ENCODE data around the gene CLASP1. TPM values are rescaled to one million over a fixed set of nuclear protein-coding genes. Genes with fewer than 3 reads are reported as not detected.
"Not testable (repeated sequence)": the region's sequence is repeated elsewhere in the genome, so short reads cannot be mapped to it uniquely, and the experiment has no call there.

CLASP1 gene
- total RNA-seq, 1 experiment from 2014 or later, result 81.9 TPM

GRCh38 chr2:121643877-121644276, 5.4 kb downstream of the CLASP1 start:
- H3K27me3 Mint-ChIP-seq (ENCODE audit: insufficient read depth, unreplicated experiment), result no peaks in the 10 kb centered on the region
- intact Hi-C loops (cut with micrococcal nuclease), result no loop called here
- POLR2A ChIA-PET, result interaction anchor here (0.7 to 1.7 kb wide), 3 partner anchors 22 to 154 kb away, joined by 3 read pairs; partner anchors contain the start of gene RNU4ATAC
- peaks cover 42% of the 10 kb centered on the region for H3K36me3 Mint-ChIP-seq (ENCODE audit: insufficient read depth, unreplicated experiment)
- no TSS peak for BruUV-seq (replicated peaks)
- CTCF ChIA-PET, result interaction anchor here (0.5 kb wide), 1 partner anchor 34 kb away, joined by 3 read pairs; no protein-coding TSS in a partner anchor
- DNase-seq (ENCODE audit: unreplicated experiment), result no peak
- H3K4me3 Mint-ChIP-seq (ENCODE audit: unreplicated experiment), result no peak overlapping the region
- H3K9me3 Mint-ChIP-seq (ENCODE audit: unreplicated experiment), result no peaks in the 10 kb centered on the region
- TF ChIP-seq CTCF (IDR thresholded peaks at IDR 0.05; ENCODE audit: unreplicated experiment), result no peak
- H3K27ac Mint-ChIP-seq (ENCODE audit: low read depth, unreplicated experiment), result peak overlapping the region; percentile 32
- peaks cover 26% of the 10 kb centered on the region for H3K4me1 Mint-ChIP-seq (ENCODE audit: insufficient read depth, unreplicated experiment)

GRCh38 chr2:121640380-121641316, 8.6 kb downstream of the CLASP1 start:
- POLR2A ChIA-PET, result interaction anchor here (0.8 to 2.7 kb wide), 5 partner anchors 9 to 276 kb away, joined by 3 to 24 read pairs (median 5); partner anchors contain the start of genes CLASP1 and RNU4ATAC
- Mint-ChIP-seq H3K27me3 (ENCODE audit: insufficient read depth, unreplicated experiment) (no peaks in the 10 kb centered on the region), H3K27ac (ENCODE audit: low read depth, unreplicated experiment) (peak overlapping the region; percentile 66), H3K36me3 (ENCODE audit: insufficient read depth, unreplicated experiment) (peaks cover 32% of the 10 kb centered on the region), H3K9me3 (ENCODE audit: unreplicated experiment) (peaks cover 15% of the 10 kb centered on the region), H3K4me3 (ENCODE audit: unreplicated experiment) (no peak overlapping the region), H3K4me1 (ENCODE audit: insufficient read depth, unreplicated experiment) (peaks cover 22% of the 10 kb centered on the region)
- no peak for DNase-seq (ENCODE audit: unreplicated experiment)
- BruUV-seq (replicated peaks), result no TSS peak
- TF ChIP-seq CTCF (IDR thresholded peaks at IDR 0.05; ENCODE audit: unreplicated experiment), result no peak
- intact Hi-C loops (cut with micrococcal nuclease), result no loop called here
- CTCF ChIA-PET, result interaction anchor here (0.9 kb wide), 1 partner anchor 44 kb away, joined by 3 read pairs; no protein-coding TSS in a partner anchor

GRCh38 chr2:121639846-121640245, 9.4 kb downstream of the CLASP1 start:
- peak overlapping the region; percentile 66 for H3K27ac Mint-ChIP-seq (ENCODE audit: low read depth, unreplicated experiment)
- H3K27me3 Mint-ChIP-seq (ENCODE audit: insufficient read depth, unreplicated experiment); BruUV-seq (replicated peaks); intact Hi-C loops (cut with micrococcal nuclease); DNase-seq (ENCODE audit: unreplicated experiment); CTCF ChIA-PET; H3K4me3 Mint-ChIP-seq (ENCODE audit: unreplicated experiment): not testable (repeated sequence)
- H3K4me1 Mint-ChIP-seq (ENCODE audit: insufficient read depth, unreplicated experiment), result peaks cover 20% of the 10 kb centered on the region
- peaks cover 27% of the 10 kb centered on the region for H3K36me3 Mint-ChIP-seq (ENCODE audit: insufficient read depth, unreplicated experiment)
- H3K9me3 Mint-ChIP-seq (ENCODE audit: unreplicated experiment), result peaks cover 15% of the 10 kb centered on the region
- POLR2A ChIA-PET, result interaction anchor here (1.3 to 2.7 kb wide), 3 partner anchors 10 to 109 kb away, joined by 4 to 24 read pairs (median 5); partner anchors contain the start of genes CLASP1 and RNU4ATAC

GRCh38 chr2:121638333-121638732, 10.9 kb downstream of the CLASP1 start:
- POLR2A ChIA-PET, result no interaction called here
- Mint-ChIP-seq H3K4me3 (ENCODE audit: unreplicated experiment) (no peak overlapping the region), H3K4me1 (ENCODE audit: insufficient read depth, unreplicated experiment) (peaks cover 34% of the 10 kb centered on the region), H3K36me3 (ENCODE audit: insufficient read depth, unreplicated experiment) (peaks cover 27% of the 10 kb centered on the region), H3K27me3 (ENCODE audit: insufficient read depth, unreplicated experiment) (no peaks in the 10 kb centered on the region), H3K27ac (ENCODE audit: low read depth, unreplicated experiment) (no peak overlapping the region), H3K9me3 (ENCODE audit: unreplicated experiment) (peaks cover 15% of the 10 kb centered on the region)
- no peak for TF ChIP-seq CTCF (IDR thresholded peaks at IDR 0.05; ENCODE audit: unreplicated experiment)
- DNase-seq (ENCODE audit: unreplicated experiment), result peak; percentile 75
- CTCF ChIA-PET, result no interaction called here
- BruUV-seq (replicated peaks), result no TSS peak
- intact Hi-C loops (cut with micrococcal nuclease), result no loop called here

Data from MCF 10A (cell line).